ENCODE measurements around the gene FAM53A.
"Not testable (repeated sequence)": the region's sequence is repeated elsewhere in the genome, so short reads cannot be mapped to it uniquely, and the experiment has no call there.

The FAM53A gene

GRCh38 chr4:1658146-1658545 is 26.0 kb downstream of the FAM53A start:
- DNase-seq: no peak

- DNase-seq: no peak
These were observed 27.1 kb downstream of the FAM53A start for GRCh38 chr4:1656986-1657385.

DNA sequence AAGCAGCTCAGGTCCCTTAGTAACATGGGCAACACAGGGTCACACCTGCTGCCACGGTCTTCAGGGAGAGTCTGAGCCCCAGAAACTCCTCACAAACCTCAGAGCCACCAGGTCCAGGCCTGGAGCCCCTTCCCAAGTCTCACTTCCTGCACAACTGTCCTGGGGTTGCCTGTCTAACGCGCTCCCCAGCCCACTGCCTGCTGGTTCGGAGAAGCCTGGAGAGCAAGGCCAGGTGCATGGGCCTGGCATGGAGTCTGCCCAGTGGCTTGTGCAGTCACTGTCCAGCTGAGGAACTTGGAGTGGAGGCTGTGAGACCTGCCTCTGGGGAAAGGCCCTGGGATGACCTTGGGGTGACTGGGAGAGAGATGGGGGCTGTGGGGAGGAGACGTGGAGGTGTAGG is 28.0 kb downstream of the FAM53A start:
- no peak for DNase-seq

DNA sequence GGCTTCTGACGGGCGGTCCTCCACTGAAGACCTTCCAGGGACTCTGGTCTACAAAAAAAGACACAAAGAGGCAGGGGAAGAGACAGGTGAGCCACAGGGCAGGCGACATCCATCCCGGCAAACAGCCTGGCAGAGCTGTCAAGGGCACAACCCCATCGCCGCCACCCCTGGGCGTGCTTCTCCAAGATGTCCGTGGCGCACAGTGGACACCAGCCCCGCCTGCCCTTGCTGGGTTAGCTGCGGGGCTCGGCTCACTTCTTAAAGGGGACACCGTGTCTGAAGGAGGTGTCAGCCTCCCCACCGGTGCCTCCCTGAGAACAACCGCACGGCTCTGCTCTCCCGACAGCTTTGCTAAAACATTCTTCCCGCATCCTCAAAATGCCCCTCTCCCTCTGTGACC is 28.4 kb downstream of the FAM53A start:
- no peak for DNase-seq

- DNase-seq: no peak
These were observed 29.0 kb downstream of the FAM53A start for GRCh38 chr4:1655081-1655480.

DNA sequence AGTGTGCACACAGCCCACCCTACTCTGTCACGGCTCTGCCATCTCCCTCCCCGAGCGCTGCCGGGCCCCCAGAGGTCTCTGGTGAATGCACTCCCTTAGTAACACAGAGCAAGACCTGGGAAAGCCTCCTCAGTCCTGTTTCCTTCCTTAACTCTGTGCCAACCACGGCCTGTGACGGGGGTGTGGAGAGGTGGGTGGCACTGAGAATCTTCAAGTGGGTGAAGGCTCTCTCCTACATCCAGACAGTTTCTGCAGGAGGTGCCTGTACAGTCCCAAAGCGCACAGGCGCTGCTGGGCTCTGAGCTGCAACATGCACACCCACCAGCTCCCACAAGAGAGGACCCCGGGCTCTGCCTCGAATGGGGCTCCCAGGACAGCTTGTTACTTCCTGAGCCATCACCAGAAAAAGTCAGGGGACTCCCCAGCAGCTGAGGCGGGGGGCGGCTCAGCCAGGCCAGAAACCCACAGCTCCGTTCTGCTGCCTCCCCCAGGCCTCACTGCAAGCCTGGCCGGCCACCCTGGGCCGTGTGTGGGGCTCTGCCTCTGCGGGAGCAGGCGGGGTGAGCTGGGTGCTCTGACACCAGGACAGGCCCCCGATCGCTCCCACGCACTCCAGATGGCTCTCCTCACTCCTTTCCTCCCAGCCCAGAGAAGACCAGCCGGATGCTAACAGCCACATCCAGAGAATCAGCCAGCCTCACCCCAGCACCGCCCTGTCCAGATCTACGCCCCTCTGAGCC is 29.7 kb downstream of the FAM53A start:
- no peak for DNase-seq

DNA sequence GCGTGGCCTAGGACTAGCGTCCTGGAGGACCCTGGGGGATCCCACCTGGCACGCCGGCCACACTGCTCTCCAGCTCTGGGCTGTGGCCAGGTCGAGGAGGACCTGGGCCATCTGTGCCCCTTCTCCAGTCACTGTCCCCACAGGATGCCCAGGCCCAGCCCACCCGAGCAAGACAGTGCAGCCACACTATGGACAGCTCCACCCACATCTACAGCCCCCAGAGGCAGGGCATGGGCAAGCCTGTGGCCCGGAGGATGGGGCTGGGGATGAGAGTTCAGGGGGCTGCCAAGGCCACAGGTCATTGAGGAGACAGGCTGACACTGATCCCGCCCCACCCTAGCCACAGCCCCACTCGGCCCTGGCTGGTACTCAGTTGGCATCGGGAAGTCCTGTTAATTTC is 30.3 kb downstream of the FAM53A start:
- no peak for DNase-seq

DNA sequence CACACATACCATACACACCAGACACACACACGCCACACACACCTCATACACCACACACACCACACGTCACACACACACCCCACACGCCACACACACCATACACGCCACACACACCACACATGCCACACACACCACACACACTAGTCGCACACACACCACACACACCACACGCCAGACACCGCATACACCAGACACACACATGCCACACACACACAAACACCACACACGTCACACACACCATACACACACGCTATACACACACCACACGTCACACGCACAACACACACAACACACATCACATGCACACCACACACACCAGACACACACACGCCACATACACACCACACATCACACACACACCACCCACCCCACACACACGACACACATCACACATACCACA is 32.0 kb downstream of the FAM53A start:
- DNase-seq: no peak

- no peak for DNase-seq
These were observed 32.5 kb downstream of the FAM53A start for GRCh38 chr4:1651609-1652008.

GRCh38 chr4:1648962-1649361 is 35.2 kb downstream of the FAM53A start:
- no peak for DNase-seq

- no peak for DNase-seq
These were observed 36.7 kb downstream of the FAM53A start for GRCh38 chr4:1647432-1647831.

- DNase-seq: no peak
These were observed 37.4 kb downstream of the FAM53A start for GRCh38 chr4:1646690-1647089.

- DNase-seq: peak; percentile 20
These were observed 39.0 kb downstream of the FAM53A start for GRCh38 chr4:1644891-1645657.

DNA sequence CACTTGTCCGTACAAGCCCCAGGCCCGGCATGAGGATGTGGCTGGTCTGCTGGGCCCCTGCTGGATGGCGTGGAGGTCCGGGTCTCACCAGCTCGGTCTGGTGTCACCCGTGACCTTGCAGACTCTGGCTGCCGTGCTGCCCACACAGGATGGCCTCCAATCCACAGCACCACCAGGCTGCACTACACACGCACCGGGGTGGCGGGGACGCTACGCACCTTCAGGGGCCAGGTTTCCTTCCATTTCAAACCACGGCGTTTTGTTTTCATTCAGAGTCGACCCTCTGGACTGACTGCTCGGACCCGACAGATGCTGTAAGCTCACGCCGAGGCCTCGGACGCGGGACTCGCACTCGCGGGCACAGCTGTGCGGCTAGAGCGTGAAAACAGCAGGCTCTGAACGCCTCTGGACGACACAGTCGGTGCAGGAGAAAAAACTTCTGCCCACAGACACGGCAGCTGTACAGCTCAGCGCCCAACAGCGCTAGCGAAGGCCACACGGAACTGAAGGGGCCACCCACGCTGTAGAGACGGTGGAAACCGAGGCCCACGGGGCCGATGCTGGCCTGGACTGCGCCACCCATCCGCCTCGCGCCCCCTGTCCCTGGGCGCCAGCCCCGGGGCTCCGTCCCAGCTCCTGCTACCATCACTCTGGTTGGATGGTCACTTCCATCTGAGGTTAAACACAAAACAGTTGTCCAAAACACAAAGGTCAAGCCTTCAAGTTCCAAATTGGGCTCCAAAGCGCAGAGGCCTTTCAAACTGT is 40.0 kb downstream of the FAM53A start:
- DNase-seq: no peak

DNA sequence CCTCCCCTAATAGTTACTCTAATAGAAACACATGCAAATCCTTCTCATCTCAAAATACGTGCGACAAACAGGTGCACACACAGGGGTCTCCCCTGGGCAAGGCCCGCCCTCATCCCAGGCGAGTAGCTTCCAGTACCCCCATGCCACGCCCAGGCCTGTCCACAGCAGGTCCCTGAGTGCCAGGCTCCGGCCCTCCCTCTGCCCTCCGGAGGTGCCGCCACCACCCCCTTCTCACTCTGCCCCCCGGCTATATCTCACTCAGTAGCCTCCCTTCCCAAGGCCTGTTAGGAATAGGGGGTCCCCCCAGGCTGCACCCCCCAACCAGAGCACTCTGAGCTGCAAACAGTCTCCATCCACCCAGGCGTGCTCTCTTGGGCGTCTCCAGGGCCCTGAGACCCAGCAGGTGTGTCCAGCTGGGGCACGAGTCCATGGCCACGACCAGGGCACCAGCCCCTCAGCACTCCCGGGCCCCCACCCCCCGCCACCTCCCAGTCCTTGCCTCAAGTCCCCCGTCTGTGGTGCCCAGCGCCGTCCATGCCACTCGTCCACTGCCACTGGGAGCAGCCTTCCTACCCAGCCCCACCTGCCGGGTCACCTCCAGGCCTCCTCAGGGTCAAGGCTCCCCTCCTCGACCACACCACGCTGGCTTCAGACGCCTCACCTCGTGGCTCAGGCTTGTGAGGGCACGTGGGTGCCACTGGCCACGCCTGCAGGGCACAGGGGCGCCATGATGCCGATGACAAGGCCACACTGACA is 41.7 kb downstream of the FAM53A start:
- no peak for DNase-seq

GRCh38 chr4:1641671-1642070 is 42.4 kb downstream of the FAM53A start:
- DNase-seq: no peak

- not testable (repeated sequence) for DNase-seq
These were observed 43.2 kb downstream of the FAM53A start for GRCh38 chr4:1640716-1641503.

GRCh38 chr4:1640190-1640589 is 43.9 kb downstream of the FAM53A start:
- no peak for DNase-seq

- no peak for DNase-seq
These were observed 44.7 kb downstream of the FAM53A start for GRCh38 chr4:1639299-1639868.

DNA sequence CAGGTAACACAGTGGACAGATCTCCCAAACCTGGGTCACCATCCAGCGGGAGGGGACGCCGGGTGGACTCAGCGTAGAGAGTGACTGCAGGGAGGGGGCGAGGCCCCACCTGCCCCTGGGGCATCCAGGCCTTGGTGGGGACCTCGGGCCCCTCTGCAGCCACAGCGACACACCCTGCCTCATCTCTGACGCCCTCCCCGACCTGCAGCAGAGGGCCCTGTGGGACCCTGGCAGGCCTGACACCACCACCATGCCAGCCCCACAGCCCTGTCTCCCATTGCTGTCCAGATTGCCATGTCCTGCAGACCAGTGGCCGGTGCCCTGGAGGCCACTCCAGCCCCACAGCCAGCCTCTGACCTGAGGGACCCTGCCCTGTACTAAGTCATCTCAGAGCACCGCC is 45.2 kb downstream of the FAM53A start:
- DNase-seq: no peak

- no peak for DNase-seq
These were observed 45.9 kb downstream of the FAM53A start for GRCh38 chr4:1638272-1638598.
